PC-9 (cell line): ENCODE measurements around the gene TMEM203.

ENCODE experiments used
- EZH2 ChIP-seq: fragments of 200-600 bp; sonication (generic); IDR thresholded peaks from 2 replicates; pipeline ENCODE4 v1.8.0; 2017; ENCODE audit warnings: antibody characterized with exemption, low read depth
- TF ChIP-seq, protein P1 (sequence below): fragments of 200-600 bp; sonication (generic); conservative IDR thresholded peaks from 2 replicates; pipeline ENCODE4 v1.6.1; 2017; ENCODE audit warnings: mixed run types, antibody characterized with exemption, mild to moderate bottlenecking, moderate library complexity

DNA sequence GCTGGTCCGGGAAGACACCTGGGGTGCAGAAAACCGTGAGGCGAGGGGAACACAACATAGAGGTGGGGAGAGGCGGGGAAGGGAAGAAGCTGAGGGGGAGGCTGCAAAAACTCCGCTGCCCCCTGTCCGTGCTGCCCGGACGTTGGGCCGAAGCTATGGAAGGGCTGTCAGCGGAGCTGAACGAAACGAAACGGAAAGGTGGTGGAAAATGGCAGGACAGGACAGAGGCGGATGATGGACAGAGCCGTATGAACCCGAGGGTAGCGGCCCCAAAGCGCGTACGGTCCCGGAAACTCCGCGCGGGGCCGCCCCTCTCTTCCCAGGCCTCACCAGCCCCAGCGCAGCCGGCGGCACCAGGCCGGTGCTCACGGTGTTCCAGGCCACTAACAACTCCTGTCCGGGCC lies 17.4 kb downstream of the TMEM203 start:
- TF ChIP-seq EZH2 = no peak
- TF ChIP-seq, protein P1, sequence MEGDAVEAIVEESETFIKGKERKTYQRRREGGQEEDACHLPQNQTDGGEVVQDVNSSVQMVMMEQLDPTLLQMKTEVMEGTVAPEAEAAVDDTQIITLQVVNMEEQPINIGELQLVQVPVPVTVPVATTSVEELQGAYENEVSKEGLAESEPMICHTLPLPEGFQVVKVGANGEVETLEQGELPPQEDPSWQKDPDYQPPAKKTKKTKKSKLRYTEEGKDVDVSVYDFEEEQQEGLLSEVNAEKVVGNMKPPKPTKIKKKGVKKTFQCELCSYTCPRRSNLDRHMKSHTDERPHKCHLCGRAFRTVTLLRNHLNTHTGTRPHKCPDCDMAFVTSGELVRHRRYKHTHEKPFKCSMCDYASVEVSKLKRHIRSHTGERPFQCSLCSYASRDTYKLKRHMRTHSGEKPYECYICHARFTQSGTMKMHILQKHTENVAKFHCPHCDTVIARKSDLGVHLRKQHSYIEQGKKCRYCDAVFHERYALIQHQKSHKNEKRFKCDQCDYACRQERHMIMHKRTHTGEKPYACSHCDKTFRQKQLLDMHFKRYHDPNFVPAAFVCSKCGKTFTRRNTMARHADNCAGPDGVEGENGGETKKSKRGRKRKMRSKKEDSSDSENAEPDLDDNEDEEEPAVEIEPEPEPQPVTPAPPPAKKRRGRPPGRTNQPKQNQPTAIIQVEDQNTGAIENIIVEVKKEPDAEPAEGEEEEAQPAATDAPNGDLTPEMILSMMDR = no peak
